HG02884 (cell line): Measurements from ENCODE around the gene C2orf76.
"Not testable (repeated sequence)": the region's sequence is repeated elsewhere in the genome, so short reads cannot be mapped to it uniquely, and the experiment has no call there.

Experiments used
- ATAC-seq: cut with Tn5 transposase; IDR thresholded peaks from one replicate; pipeline ENCODE4 v1.9.1; 2021; ENCODE audit warnings: mild to moderate bottlenecking, moderate library complexity; ENCODE audit not compliant: unreplicated experiment

C2orf76 gene

GRCh38 chr2:119366649-119367471 lies at the start of gene C2orf76, which contains the start of gene DBI:
Gene C2orf76 (minus strand): TSS chr2:119366834. CDS start chr2:119339959, 26,875 bp downstream.
Gene DBI (plus strand): TSS chr2:119366977. CDS start chr2:119367052, 75 bp downstream.
- peak; percentile 92 for ATAC-seq

- no peak for ATAC-seq
These were observed 49.0 kb upstream of the C2orf76 start for GRCh38 chr2:119415630-119416029.

GRCh38 chr2:119414894-119415293 lies 48.3 kb upstream of the C2orf76 start:
- no peak for ATAC-seq

DNA sequence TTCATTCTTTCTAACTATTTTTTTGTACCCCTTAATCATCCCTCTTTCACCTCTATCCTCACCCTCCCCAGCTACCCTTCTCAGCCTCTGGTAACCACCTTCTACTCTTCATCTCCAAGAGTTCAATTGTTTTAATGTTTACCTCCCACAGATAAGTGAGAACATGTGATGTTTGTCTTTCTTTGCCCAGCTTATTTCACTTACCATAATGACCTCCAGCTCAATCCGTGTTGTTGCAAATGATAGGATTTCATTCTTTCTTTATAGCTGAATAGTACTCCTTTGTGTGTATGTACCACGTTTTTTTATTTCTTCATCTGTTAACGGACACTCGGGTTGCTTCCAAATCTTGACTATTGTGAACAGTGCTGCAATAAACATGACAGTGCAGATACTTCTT lies 42.9 kb upstream of the C2orf76 start:
- no peak for ATAC-seq

- no peak for ATAC-seq
These were observed 41.6 kb upstream of the C2orf76 start for GRCh38 chr2:119408221-119408619.

DNA sequence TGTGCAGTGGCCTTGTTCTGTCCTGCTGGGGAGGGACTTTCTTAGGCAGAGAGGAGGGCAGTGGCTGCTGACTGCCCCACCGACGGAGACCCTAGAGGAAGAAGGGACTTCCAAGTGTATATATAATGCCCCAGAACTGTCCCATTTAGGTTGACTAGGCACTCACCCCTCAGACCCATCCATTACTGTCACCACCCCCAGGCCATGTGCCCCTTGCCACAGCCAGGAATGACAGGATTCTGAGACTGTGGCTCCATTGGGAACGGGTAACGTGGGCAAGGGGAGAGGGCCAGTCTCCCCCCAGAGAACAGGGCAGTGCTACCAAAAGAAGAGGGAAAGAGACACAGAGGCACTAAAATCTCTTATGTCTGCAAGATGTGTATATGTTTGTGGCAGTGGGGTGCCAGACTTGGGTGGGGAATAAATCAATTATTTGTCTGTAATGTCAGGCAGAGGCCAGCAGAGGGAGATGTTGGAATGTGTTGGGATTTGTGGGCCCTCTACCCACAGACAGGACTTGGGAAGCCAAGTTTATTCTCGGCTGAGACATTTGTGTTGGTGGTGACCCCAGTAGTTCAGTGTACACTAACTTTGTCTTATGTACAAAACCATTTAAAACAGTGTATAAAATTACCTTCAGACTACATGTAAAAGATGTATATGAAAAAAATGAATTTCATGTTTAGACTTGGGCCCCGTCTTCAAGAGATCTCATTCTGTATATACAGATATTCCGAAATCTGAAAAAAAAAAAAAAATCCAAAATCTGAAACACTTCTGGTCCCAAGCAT lies 41.0 kb upstream of the C2orf76 start:
- peak; percentile 63 for ATAC-seq

DNA sequence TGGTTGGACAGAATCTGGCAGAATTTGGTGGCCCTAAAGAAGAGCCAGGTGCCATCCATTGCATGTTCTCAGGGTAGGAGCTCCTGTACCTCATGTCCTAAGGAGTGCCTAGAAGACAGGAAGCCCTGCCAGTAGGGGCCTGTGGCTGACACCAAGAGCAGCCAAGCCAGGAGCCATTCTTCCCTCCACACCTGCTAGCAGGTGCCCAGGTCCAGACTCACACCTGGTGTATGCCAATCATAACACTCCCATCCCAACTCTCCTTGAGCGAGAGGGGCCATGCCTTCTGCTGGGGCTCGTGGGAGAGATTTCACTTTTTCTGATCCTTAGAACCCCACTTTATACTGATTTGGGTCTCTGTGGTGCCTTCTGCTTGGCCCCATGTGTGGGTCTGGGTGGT lies 38.5 kb upstream of the C2orf76 start:
- ATAC-seq = no peak

GRCh38 chr2:119403618-119404017 lies 37.0 kb upstream of the C2orf76 start:
- ATAC-seq = not testable (repeated sequence)

GRCh38 chr2:119402645-119403560 lies 36.3 kb upstream of the C2orf76 start:
- no peak for ATAC-seq

DNA sequence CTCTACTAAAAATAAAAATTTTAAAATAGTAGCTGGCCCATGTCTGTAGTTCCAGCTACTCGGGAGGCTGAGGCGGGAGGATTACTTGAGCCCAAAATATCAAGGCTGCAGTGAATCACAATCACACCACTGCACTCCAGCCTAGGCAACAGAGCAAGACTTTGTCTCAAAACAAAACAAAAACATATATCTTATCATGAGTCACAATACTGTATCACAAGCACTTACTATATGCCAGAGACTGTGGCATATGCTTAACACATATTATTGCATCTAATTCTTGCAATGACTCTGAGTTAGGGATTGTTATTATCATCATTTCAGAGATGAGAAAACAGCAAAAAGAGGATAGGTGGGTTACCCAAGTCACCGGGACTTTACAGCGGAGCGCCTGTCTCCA lies 35.5 kb upstream of the C2orf76 start:
- no peak for ATAC-seq

DNA sequence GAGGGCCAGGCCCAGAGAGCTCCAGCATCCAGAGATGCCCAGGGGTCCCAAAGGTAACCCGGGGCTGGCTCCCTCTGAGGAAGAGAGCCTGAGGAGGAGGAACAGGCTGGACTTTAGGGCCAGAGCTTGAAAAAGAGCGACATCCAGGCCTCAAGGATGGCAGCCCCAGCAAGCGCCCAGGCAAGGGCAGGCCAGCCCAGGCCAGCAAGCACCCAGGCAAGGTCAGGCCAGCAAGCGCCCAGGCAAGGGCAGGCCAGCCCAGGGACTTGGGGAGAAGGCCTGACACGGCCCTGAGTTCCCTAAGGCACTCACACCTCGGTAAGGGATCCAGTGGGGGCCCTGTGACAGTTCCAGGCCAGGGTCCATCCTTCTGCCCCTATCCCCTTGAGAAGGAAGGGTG lies 30.6 kb upstream of the C2orf76 start:
- no peak for ATAC-seq

GRCh38 chr2:119393971-119394748 lies 27.5 kb upstream of the C2orf76 start:
- ATAC-seq = no peak

DNA sequence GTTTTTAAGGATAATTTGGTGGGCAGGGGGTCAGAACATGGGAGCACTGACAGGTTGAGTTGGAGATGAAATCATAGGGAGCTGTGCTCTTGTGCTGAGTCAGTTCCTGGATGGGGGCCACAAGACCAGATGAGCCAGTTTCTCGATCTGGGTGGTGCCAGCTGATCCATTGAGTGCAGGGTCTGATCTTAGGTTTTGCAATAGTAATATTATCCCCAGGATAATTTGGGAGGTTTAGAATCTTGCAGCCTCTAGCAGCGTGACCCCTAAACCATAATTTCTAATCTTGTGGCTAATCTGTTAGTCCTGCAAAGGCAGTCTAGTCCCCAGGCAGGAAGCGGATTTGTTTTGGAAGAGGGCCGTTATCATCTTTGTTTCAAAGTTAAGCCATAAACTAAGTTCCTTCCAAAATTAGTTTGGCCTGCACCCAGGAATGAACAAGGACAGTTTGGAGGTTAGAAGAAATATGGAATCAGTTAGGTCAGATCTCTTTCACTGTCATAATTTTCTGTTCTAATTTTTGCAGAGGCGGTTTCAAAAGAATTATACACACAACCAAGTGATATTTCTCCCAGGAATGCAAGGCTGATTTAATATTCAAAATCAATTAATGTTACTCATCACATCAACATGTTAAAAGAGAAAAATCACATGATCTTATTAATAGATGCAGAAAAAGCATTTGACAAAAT lies 23.1 kb upstream of the C2orf76 start:
- ATAC-seq = no peak

DNA sequence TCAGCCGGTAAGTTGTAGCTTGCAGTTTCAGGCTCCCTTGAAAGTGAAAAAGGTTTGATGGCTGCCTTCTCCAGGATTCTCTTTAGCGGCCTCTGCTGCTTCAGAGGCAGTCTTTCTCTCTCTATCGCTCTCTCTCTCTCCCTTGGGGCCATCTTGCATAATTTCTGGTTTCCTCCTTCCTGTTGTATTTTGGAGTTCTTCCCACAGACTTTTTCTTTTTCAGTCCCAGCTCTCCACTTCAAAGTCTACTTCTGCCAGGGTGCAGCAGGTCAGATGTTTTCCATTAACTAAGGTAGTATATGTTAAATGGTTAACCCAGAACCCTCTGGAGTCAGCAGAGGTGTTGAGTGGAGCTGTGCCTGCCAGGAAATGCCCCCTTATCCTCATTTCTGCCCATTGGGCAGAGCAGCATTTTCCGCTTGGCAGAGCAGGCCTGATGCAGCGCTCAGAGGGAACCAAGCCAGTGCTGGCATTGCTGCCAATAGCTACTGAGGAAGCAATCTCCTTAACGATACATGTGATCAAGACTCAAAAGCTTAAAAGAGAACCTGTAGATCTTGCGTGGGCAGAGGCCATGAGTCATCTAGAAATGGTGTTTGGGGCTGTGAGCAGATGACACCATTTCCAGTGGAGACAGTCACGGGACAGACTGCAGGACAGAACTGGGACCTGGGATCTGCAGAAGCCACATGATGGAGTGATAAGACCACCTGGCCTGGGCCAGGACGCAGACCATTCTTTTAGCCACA lies 20.9 kb upstream of the C2orf76 start:
- ATAC-seq = peak; percentile 95

GRCh38 chr2:119385466-119385865 lies 18.8 kb upstream of the C2orf76 start:
- ATAC-seq = no peak

GRCh38 chr2:119384971-119385370 lies 18.3 kb upstream of the C2orf76 start:
- no peak for ATAC-seq

DNA sequence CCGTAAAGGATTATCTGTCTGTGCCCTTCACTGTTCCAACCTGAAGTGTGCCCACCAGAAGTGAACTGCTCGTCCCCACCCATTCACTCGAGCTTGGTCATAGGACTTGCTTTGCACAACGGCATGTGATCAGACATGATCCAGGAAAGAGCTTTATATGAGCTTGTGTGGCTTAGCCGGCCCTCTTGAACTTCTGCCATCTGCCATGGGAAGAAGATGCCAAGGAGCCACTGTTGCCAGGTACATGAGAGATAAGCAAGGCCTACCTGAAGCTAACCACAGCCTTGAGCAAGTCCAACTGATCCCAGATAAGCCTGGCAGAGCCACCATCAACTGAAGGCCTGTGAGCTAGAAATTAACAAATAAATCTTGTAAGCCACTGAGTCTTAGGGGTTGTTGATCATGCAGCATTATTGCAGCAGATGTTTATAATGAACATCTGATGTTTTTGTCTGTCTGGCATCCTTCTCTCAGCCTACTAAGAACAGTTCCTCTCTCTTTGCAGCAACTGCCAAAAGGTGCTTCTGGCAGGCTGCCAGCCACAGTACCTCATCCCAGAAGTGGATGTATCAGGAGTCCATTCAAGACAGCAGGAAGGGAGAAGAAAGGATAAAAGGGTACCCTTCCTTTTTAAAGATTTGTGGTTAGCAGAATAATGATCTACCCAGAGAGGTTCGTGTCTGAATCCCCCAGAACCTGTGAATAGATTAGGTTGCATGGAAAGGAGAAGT lies 16.9 kb upstream of the C2orf76 start:
- ATAC-seq = no peak

- no peak for ATAC-seq
These were observed 11.9 kb upstream of the C2orf76 start for GRCh38 chr2:119378566-119378965.
